OCI-LY7 (cell line): ENCODE data around the gene DLX1. TPM values are rescaled to one million over a fixed set of nuclear protein-coding genes. Genes with fewer than 3 reads are reported as not detected.

ENCODE experiments used
- BruUV-seq: library from RNA; stranded (reverse); fragments of 400-500 nt; replicated peaks from 2 replicates; lab custom pipeline; 2021; lab: Mats Ljungman, UMichigan
- CTCF ChIA-PET: fragments of 300-600 bp; sonication (Branson Sonifier 250); formaldehyde crosslinking; loops from one replicate; lab custom pipeline; 2022; ENCODE audit warnings: antibody characterized with exemption; ENCODE audit not compliant: unreplicated experiment; lab: Charles Lee
- POLR2A ChIA-PET: fragments of 300-600 bp; sonication (Branson Sonifier 250); formaldehyde crosslinking; loops from one replicate; lab custom pipeline; 2022; ENCODE audit warnings: antibody characterized with exemption; lab: Charles Lee
- DNase-seq: peaks from one replicate; pipeline ENCODE4 v3.0.0-alpha.2; 2015; ENCODE audit warnings: low spot score
- H2AFZ ChIP-seq: fragments of 200-600 bp; sonication (generic), shearing (Covaris generic); 2 replicates; pipeline ENCODE4 v1.6.1; 2014; ENCODE audit warnings: mild to moderate bottlenecking, antibody characterized with exemption, low read length, moderate library complexity
- H3K27ac ChIP-seq: fragments of 200-600 bp; sonication (generic); 2 replicates; pipeline ENCODE4 v1.5.1; 2014; ENCODE audit warnings: mixed run types, low read depth, mild to moderate bottlenecking, moderate library complexity, low read length, inconsistent platforms; ENCODE audit not compliant: poor library complexity, severe bottlenecking
- H3K36me3 ChIP-seq: fragments of 200-600 bp; sonication (generic); 2 replicates; pipeline ENCODE4 v1.6.1; 2014; ENCODE audit warnings: mild to moderate bottlenecking, antibody characterized with exemption, low read length, moderate library complexity, mixed read lengths; ENCODE audit not compliant: insufficient read depth
- H3K4me1 ChIP-seq: fragments of 200-600 bp; sonication (generic); 2 replicates; pipeline ENCODE4 v1.5.1; 2014; ENCODE audit warnings: mild to moderate bottlenecking, low read length; ENCODE audit not compliant: insufficient read depth, poor library complexity, severe bottlenecking
- H3K4me2 ChIP-seq: fragments of 200-600 bp; sonication (generic); 2 replicates; pipeline ENCODE4 v1.6.1; 2014; ENCODE audit warnings: mild to moderate bottlenecking, low read length
- H3K4me3 ChIP-seq: fragments of 200-600 bp; sonication (generic); 2 replicates; pipeline ENCODE4 v1.5.1; 2014; ENCODE audit warnings: mild to moderate bottlenecking, low read depth, low read length; ENCODE audit not compliant: poor library complexity, severe bottlenecking
- H3K79me2 ChIP-seq: fragments of 200-600 bp; sonication (generic); 2 replicates; pipeline ENCODE4 v1.6.1; 2016; ENCODE audit warnings: low read depth, mild to moderate bottlenecking, low read length, moderate library complexity, mixed read lengths; ENCODE audit not compliant: insufficient read depth
- H3K9me2 ChIP-seq: fragments of 200-600 bp; sonication (generic); 2 replicates; pipeline ENCODE4 v1.6.1; 2016; ENCODE audit warnings: mild to moderate bottlenecking, low read length, mixed read lengths; ENCODE audit not compliant: insufficient read depth
- H3K9me3 ChIP-seq: fragments of 200-600 bp; sonication (generic); 2 replicates; pipeline ENCODE4 v1.6.1; 2014; ENCODE audit warnings: mild to moderate bottlenecking, mixed run types, low read length, mixed read lengths
- H4K20me1 ChIP-seq: fragments of 200-600 bp; sonication (generic); 2 replicates; pipeline ENCODE4 v1.6.1; 2014; ENCODE audit warnings: mild to moderate bottlenecking, antibody characterized with exemption, low read length, moderate library complexity, mixed read lengths; ENCODE audit not compliant: insufficient read depth
- CTCF ChIP-seq: fragments of 200-600 bp; sonication (generic); conservative IDR thresholded peaks from 2 replicates; pipeline ENCODE4 v1.5.1; 2014; ENCODE audit warnings: mild to moderate bottlenecking, antibody characterized with exemption, low read length, moderate library complexity, mixed read lengths
- EZH2phosphoT487 ChIP-seq: fragments of 200-600 bp; sonication (generic); IDR thresholded peaks from 2 replicates; pipeline ENCODE4 v1.6.1; 2018; ENCODE audit warnings: low read depth, borderline replicate concordance, mild to moderate bottlenecking, mixed run types, antibody characterized with exemption, low read length, moderate library complexity, mixed read lengths
- intact Hi-C: fragments of 100-400 bp; cut with micrococcal nuclease; formaldehyde crosslinking; loops from one replicate; pipeline ENCODE4 v1.10.0; 2022; ENCODE audit not compliant: unreplicated experiment
- total RNA-seq, 2 experiments: library from RNA; depleted of rRNA in 1 of 2; stranded (reverse); fragments of >200 nt in 1 of 2; shearing (Covaris generic) in 1 of 2; gene quantifications; 2 replicates each; pipeline ENCODE4 v1.2.3, GENCODE V29; 2014 to 2022

Gene DLX1
- total RNA-seq, 2 experiments from 2014 or later: not detected

DNA sequence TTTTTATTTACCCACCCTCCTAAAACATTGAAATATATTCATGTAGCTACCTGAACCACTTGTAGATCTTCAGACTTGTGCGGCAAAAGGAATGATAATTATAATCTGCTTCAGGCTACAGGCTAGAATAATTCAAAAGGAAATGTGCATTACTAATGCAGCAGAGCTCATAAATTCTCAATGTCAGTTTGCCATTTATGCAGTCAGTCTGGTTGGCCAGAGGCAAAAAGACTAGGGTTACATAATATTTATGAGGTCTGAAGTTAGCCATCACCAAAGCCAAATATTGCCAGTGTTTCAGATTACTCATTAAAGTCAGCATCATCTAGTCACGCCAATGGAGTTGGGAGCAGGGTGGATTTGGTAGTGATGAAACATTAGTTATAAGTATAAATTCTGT is 46.7 kb upstream of the DLX1 start:
- no peaks in the 10 kb centered on the region for H3K9me2 ChIP-seq
- BruUV-seq: no TSS peak
- no peak overlapping the region for H3K4me3 ChIP-seq
- H2AFZ ChIP-seq: no peak overlapping the region
- no peak overlapping the region for H3K27ac ChIP-seq
- POLR2A ChIA-PET: interaction anchor here (0.8 to 1.9 kb wide), 4 partner anchors 8 to 57 kb away, joined by 4 to 14 read pairs (median 8); no protein-coding TSS in a partner anchor
- H4K20me1 ChIP-seq: no peaks in the 10 kb centered on the region
- H3K4me1 ChIP-seq: no peaks in the 10 kb centered on the region
- no peaks in the 10 kb centered on the region for H3K36me3 ChIP-seq
- intact Hi-C loops: loop anchor here (10.0 kb wide), 1 partner anchor 1156 kb away; no protein-coding TSS in a partner anchor
- no peak overlapping the region for H3K4me2 ChIP-seq
- CTCF ChIA-PET: no interaction called here
- no peaks in the 10 kb centered on the region for H3K79me2 ChIP-seq
- DNase-seq: no peak
- H3K9me3 ChIP-seq: no peaks in the 10 kb centered on the region
- TF ChIP-seq CTCF (no peak), EZH2phosphoT487 (no peak)

DNA sequence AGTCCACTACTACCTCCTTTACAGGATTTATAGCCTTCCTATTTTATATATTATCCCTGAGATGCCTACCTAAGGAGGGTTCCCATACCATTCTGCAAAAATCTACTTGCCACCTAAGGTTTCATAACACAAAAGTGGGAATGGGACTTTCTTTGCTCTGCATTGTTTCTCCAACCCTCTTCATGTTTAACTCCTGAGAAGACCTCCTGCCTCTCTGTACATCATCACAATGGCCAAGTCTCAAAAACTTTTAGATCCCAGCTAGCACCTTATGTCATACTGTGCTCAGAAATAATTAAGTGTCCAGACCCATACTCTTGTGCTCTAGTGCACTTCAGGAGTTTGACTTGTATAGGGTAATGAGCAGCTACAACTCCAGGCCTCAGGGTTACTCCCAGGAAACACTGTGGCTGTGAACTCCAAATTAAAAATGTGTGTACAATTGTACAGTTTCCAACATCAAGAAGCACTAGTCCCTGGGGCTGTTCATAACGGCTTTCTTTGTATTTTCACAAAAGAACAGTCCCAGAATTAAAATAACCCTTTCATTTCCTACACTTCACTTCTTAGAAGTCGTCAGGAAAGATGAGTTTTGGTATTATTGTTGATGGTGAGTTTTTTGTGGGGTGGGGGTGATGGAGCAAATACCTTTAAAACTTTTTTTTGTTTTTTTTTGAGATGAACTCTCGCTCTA is 46.1 kb upstream of the DLX1 start:
- H2AFZ ChIP-seq: no peak overlapping the region
- TF ChIP-seq EZH2phosphoT487: no peak
- no peak for TF ChIP-seq CTCF
- CTCF ChIA-PET: no interaction called here
- H4K20me1 ChIP-seq: no peaks in the 10 kb centered on the region
- H3K4me1 ChIP-seq: no peaks in the 10 kb centered on the region
- intact Hi-C loops: loop anchor here (10.0 kb wide), 1 partner anchor 1156 kb away; no protein-coding TSS in a partner anchor
- DNase-seq: no peak
- no peak overlapping the region for H3K4me2 ChIP-seq
- H3K27ac ChIP-seq: no peak overlapping the region
- BruUV-seq: no TSS peak
- H3K9me2 ChIP-seq: no peaks in the 10 kb centered on the region
- POLR2A ChIA-PET: interaction anchor here (0.7 to 1.9 kb wide), 5 partner anchors 7 to 57 kb away, joined by 4 to 14 read pairs (median 8); no protein-coding TSS in a partner anchor
- no peaks in the 10 kb centered on the region for H3K79me2 ChIP-seq
- H3K36me3 ChIP-seq: no peaks in the 10 kb centered on the region
- no peaks in the 10 kb centered on the region for H3K9me3 ChIP-seq
- H3K4me3 ChIP-seq: no peak overlapping the region

DNA sequence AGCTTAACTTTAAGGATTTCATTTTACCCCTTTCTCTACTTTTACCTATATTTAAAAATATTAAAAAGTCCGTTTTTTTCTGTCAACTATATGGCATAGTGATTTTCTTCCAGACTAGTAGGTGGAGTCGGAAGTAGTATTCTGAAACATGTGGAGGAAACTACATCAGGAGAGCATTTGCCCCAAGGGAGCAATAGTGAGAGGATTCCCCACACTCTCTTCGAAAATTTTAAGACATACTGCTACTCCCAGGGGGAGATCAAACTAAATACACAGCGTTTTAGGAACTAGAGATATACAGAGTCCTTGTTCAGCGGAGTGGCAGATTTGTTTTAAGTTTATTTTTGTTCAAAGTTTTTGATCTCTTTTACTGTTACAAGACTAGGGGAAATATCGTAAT is 45.0 kb upstream of the DLX1 start:
- Histone ChIP-seq H3K4me2 (no peak overlapping the region), H4K20me1 (no peaks in the 10 kb centered on the region), H2AFZ (no peak overlapping the region), H3K79me2 (no peaks in the 10 kb centered on the region), H3K4me1 (no peaks in the 10 kb centered on the region), H3K9me2 (no peaks in the 10 kb centered on the region), H3K36me3 (no peaks in the 10 kb centered on the region), H3K9me3 (no peaks in the 10 kb centered on the region), H3K27ac (no peak overlapping the region), H3K4me3 (no peak overlapping the region)
- TF ChIP-seq EZH2phosphoT487: no peak
- no peak for TF ChIP-seq CTCF
- no TSS peak for BruUV-seq
- intact Hi-C loops: no loop called here
- CTCF ChIA-PET: no interaction called here
- DNase-seq: no peak
- POLR2A ChIA-PET: interaction anchor here (0.7 kb wide), 1 partner anchor 42 kb away, joined by 8 read pairs; no protein-coding TSS in a partner anchor
